IMR-90 (cell line): ENCODE measurements around the gene ACE. TPM values are rescaled to one million over a fixed set of nuclear protein-coding genes. Genes with fewer than 3 reads are reported as not detected.

Source experiments
- ATAC-seq: fragments of 200-7000 bp; cut with Tn5 transposase; 2 replicates; pipeline ENCODE4 v1.9.1; 2020; ENCODE audit warnings: low read depth, mild to moderate bottlenecking, moderate library complexity
- BruUV-seq: library from RNA; stranded (reverse); fragments of 400-500 nt; replicated peaks from 2 replicates; lab custom pipeline; 2021; lab: Mats Ljungman, UMichigan
- CTCF ChIA-PET: fragments of 300-600 bp; formaldehyde crosslinking; extraction: SDS; loops from one replicate; lab custom pipeline; 2021; ENCODE audit warnings: antibody characterized with exemption; lab: Yijun Ruan, JAX
- POLR2A ChIA-PET: fragments of 300-600 bp; sonication (Branson Sonifier 250); formaldehyde crosslinking; loops from one replicate; lab custom pipeline; 2022; ENCODE audit warnings: antibody characterized with exemption; ENCODE audit not compliant: unreplicated experiment; lab: Charles Lee
- DNase-seq: peaks from one replicate; pipeline ENCODE4 v3.0.0; 2013
- H2AFZ ChIP-seq: replicated peaks from 2 replicates; pipeline ENCODE3; 2013; ENCODE audit warnings: low read length, mild to moderate bottlenecking; ENCODE audit not compliant: poor library complexity
- H2AK5ac ChIP-seq: 2 replicates; pipeline ENCODE4 v1.6.1; 2013; ENCODE audit warnings: low read depth, low read length, inconsistent platforms
- H2AK9ac ChIP-seq: replicated peaks from 2 replicates; pipeline ENCODE3; 2013; ENCODE audit warnings: mild to moderate bottlenecking, low read depth, low read length, moderate library complexity; ENCODE audit not compliant: poor library complexity
- H2BK120ac ChIP-seq: 2 replicates; pipeline ENCODE4 v1.6.1; 2013; ENCODE audit warnings: low read depth, low read length, inconsistent platforms
- H2BK15ac ChIP-seq: 3 replicates; pipeline ENCODE4 v1.6.1; 2013; ENCODE audit warnings: low read depth, low read length, inconsistent platforms
- H2BK20ac ChIP-seq: 2 replicates; pipeline ENCODE4 v1.6.1; 2013; ENCODE audit warnings: low read depth, mild to moderate bottlenecking, inconsistent platforms, low read length, moderate library complexity
- H2BK5ac ChIP-seq: 2 replicates; pipeline ENCODE4 v1.6.1; 2013; ENCODE audit warnings: mild to moderate bottlenecking, low read depth, low read length, inconsistent platforms; ENCODE audit not compliant: poor library complexity, severe bottlenecking
- H3K14ac ChIP-seq: replicated peaks from 2 replicates; pipeline ENCODE4 v1.6.1; 2013; ENCODE audit warnings: low read depth, low read length, inconsistent platforms
- H3K18ac ChIP-seq: 2 replicates; pipeline ENCODE4 v1.6.1; 2013; ENCODE audit warnings: low read depth, low read length, control low read depth
- H3K23ac ChIP-seq: 2 replicates; pipeline ENCODE4 v1.6.1; 2013; ENCODE audit warnings: low read depth, low read length, inconsistent platforms
- H3K27ac ChIP-seq: 2 replicates; pipeline ENCODE4 v1.5.1; 2013; ENCODE audit warnings: mild to moderate bottlenecking, control low read depth, low read length; ENCODE audit not compliant: insufficient read depth
- H3K27me3 ChIP-seq: 2 replicates; pipeline ENCODE4 v1.6.1; 2013; ENCODE audit warnings: low read length; ENCODE audit not compliant: control insufficient read depth, insufficient read depth
- H3K36me3 ChIP-seq: 2 replicates; pipeline ENCODE4 v1.6.1; 2013; ENCODE audit warnings: low read length, mixed read lengths; ENCODE audit not compliant: control insufficient read depth, insufficient read depth
- H3K4ac ChIP-seq: 2 replicates; pipeline ENCODE4 v1.6.1; 2013; ENCODE audit warnings: low read depth, low read length, inconsistent platforms
- H3K4me1 ChIP-seq: 2 replicates; pipeline ENCODE4 v1.6.1; 2013; ENCODE audit warnings: low read length, mixed read lengths; ENCODE audit not compliant: control insufficient read depth, insufficient read depth
- H3K4me2 ChIP-seq: 2 replicates; pipeline ENCODE4 v1.6.1; 2013; ENCODE audit warnings: low read depth, mild to moderate bottlenecking, control low read depth, low read length, moderate library complexity
- H3K4me3 ChIP-seq: 2 replicates; pipeline ENCODE4 v1.5.1; 2013; ENCODE audit warnings: low read depth, mild to moderate bottlenecking, control low read depth, low read length, moderate library complexity; ENCODE audit not compliant: insufficient read depth
- H3K56ac ChIP-seq: 2 replicates; pipeline ENCODE4 v1.6.1; 2013; ENCODE audit warnings: low read length, inconsistent platforms; ENCODE audit not compliant: insufficient read depth; ENCODE audit errors: extremely low read depth
- H3K79me1 ChIP-seq, 2 experiments: 2 replicates each; pipeline ENCODE4 v1.6.1; 2013; ENCODE audit warnings: low read length in 2 of 2, inconsistent platforms in 1 of 2, low read depth in 1 of 2
- H3K9ac ChIP-seq: 2 replicates; pipeline ENCODE4 v1.6.1; 2013; ENCODE audit warnings: low read depth, low read length, control low read depth
- H3K9me1 ChIP-seq: 2 replicates; pipeline ENCODE4 v1.6.1; 2013; ENCODE audit warnings: low read length, inconsistent platforms; ENCODE audit not compliant: insufficient read depth
- H3K9me3 ChIP-seq: 2 replicates; pipeline ENCODE4 v1.6.1; 2013; ENCODE audit warnings: low read length; ENCODE audit not compliant: control insufficient read depth, insufficient read depth
- H4K20me1 ChIP-seq: 2 replicates; pipeline ENCODE4 v1.6.1; 2013; ENCODE audit warnings: low read length, inconsistent platforms; ENCODE audit not compliant: insufficient read depth
- H4K5ac ChIP-seq: 2 replicates; pipeline ENCODE4 v1.6.1; 2013; ENCODE audit warnings: mild to moderate bottlenecking, low read depth, low read length, control low read depth
- H4K8ac ChIP-seq, 2 experiments: 2 replicates each; pipeline ENCODE4 v1.6.1; 2013; ENCODE audit warnings: low read depth in 2 of 2, low read length in 2 of 2, control low read depth in 1 of 2, inconsistent platforms in 1 of 2
- H4K91ac ChIP-seq: 2 replicates; pipeline ENCODE4 v1.6.1; 2013; ENCODE audit warnings: low read depth, low read length, inconsistent platforms; ENCODE audit not compliant: insufficient read depth
- BHLHE40 ChIP-seq: fragments of 150-350 bp; IDR thresholded peaks from 2 replicates; pipeline ENCODE4 v1.6.1; 2016; ENCODE audit warnings: mild to moderate bottlenecking, low read depth, low read length
- CEBPB ChIP-seq: IDR thresholded peaks from 2 replicates; pipeline ENCODE4 v1.6.1; 2012; ENCODE audit warnings: low read depth, low read length, improper control_type of control experiment
- CHD1 ChIP-seq: IDR thresholded peaks from 2 replicates; pipeline ENCODE4 v1.6.1; 2012; ENCODE audit warnings: low read depth, low read length, improper control_type of control experiment
- FOS ChIP-seq: fragments of 150-350 bp; IDR thresholded peaks from 2 replicates; pipeline ENCODE4 v1.6.1; 2016; ENCODE audit warnings: low read depth, low read length
- MXI1 ChIP-seq: IDR thresholded peaks from 2 replicates; pipeline ENCODE4 v1.6.1; 2012; ENCODE audit warnings: low read depth, mild to moderate bottlenecking, low read length, moderate library complexity, borderline replicate concordance
- NFE2L2 ChIP-seq: fragments of 150-350 bp; IDR thresholded peaks from 2 replicates; pipeline ENCODE4 v1.6.1; 2016; ENCODE audit warnings: low read depth, mild to moderate bottlenecking, low read length
- POLR2A ChIP-seq: IDR thresholded peaks from 2 replicates; pipeline ENCODE4 v1.6.1; 2012; ENCODE audit warnings: mild to moderate bottlenecking, low read depth, low read length
- RAD21 ChIP-seq: IDR thresholded peaks from 2 replicates; pipeline ENCODE4 v1.6.1; 2012; ENCODE audit warnings: low read length, improper control_type of control experiment
- RCOR1 ChIP-seq: IDR thresholded peaks from 2 replicates; pipeline ENCODE4 v1.6.1; 2012; ENCODE audit warnings: mild to moderate bottlenecking, low read length, improper control_type of control experiment; ENCODE audit not compliant: insufficient replicate concordance
- WGBS, 2 experiments: methylation state at CpG; one replicate each; pipeline versions ENCODE4 v1.1.5 to v1.1.7; 2013; ENCODE audit warnings: missing lambda C conversion rate in 2 of 2; ENCODE audit not compliant: insufficient read length in 1 of 2; ENCODE audit errors: extremely low coverage in 2 of 2; 5-methylcytosine and 5-hydroxymethylcytosine counted together
- dilution Hi-C: fragments of 300-500 bp; cut with HindIII; formaldehyde crosslinking; loops from one replicate; pipeline ENCODE4 v1.14.3; 2018; ENCODE audit warnings: low sequenced_read_pairs; ENCODE audit not compliant: unreplicated experiment
- in situ Hi-C: fragments of 300-500 bp; cut with MboI; formaldehyde crosslinking; loops from 3 replicates; pipeline ENCODE4 v1.14.3; 2019; ENCODE audit warnings: low sequenced_read_pairs, inconsistent platforms, mixed read lengths
- intact Hi-C: fragments of 100-400 bp; cut with micrococcal nuclease; formaldehyde crosslinking; loops from 2 replicates; pipeline ENCODE4 v1.10.0; 2022
- polyA plus RNA-seq, 3 experiments: library from polyadenylated mRNA; depleted of rRNA; stranded (reverse); fragments of >200 nt; gene quantifications; 2 replicates each; pipeline ENCODE4 v1.2.3, GENCODE V29; 2012; ENCODE audit warnings: low replicate concordance in 1 of 3
- total RNA-seq: library from RNA; depleted of rRNA; stranded (reverse); fragments of >200 nt; gene quantifications from 2 replicates; pipeline ENCODE4 v1.2.3, GENCODE V29; 2012
- TF ChIP-seq, protein P1 (sequence below): fragments of 150-350 bp; IDR thresholded peaks from 2 replicates; pipeline ENCODE4 v1.6.1; 2016; ENCODE audit warnings: low read depth, mild to moderate bottlenecking, low read length, moderate library complexity, borderline replicate concordance
- TF ChIP-seq, protein P2 (sequence below): conservative IDR thresholded peaks from 2 replicates; pipeline ENCODE4 v1.5.1; 2012; ENCODE audit warnings: mild to moderate bottlenecking, low read depth, low read length, improper control_type of control experiment
- TF ChIP-seq, protein P3 (sequence below): fragments of 150-350 bp; IDR thresholded peaks from 2 replicates; pipeline ENCODE4 v1.6.1; 2017; ENCODE audit warnings: mild to moderate bottlenecking, antibody characterized with exemption, low read length, low read depth

ACE gene
- total and polyA plus RNA-seq, 2 of the 4 experiments (the other 2 are of a cell fraction) = 1.4 to 5.8 TPM

DNA sequence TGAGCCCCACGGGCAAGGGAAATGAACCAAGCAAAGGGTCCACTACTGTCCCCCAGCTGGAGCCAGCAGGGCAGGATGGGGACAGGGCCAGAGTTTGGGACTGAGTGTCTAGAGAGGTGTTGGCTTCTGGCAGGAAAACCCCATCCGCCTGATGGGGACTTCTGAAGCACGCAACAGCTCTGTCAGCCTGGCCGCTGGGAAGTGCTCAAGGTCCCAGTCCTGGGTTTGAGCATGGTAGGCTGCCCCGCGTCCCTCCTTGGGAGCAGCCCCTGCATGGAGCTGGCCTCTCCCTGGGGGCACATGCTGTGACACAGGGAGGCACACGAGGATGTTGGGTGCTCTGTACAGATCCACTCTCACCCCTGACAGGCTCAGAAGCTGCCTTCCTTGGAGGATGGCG is 14.6 kb downstream of the ACE start:
- DNase-seq (no peak), ATAC-seq (no peak)
- H3K14ac ChIP-seq = no peak overlapping the region
- H3K4me3 ChIP-seq = no peak overlapping the region
- no peak overlapping the region for H2AFZ ChIP-seq
- no peak overlapping the region for H2BK15ac ChIP-seq
- no peak overlapping the region for H3K27ac ChIP-seq
- ChIA-PET POLR2A (no interaction called here), CTCF (interaction anchor here (1.2 kb wide), 1 partner anchor 12 kb away, joined by 5 read pairs; no protein-coding TSS in a partner anchor)
- H3K4ac ChIP-seq = 0 out of 2 replicates have a peak overlapping the region, but pooled peaks have one; percentile 22
- H4K20me1 ChIP-seq = no peaks in the 10 kb centered on the region
- H2BK5ac ChIP-seq = no peak overlapping the region
- H2BK20ac ChIP-seq = no peak overlapping the region
- H3K27me3 ChIP-seq = peaks cover 9% of the 10 kb centered on the region; the same call in 1 of the 2 replicates
- no peak for TF ChIP-seq MXI1
- no peak for TF ChIP-seq CEBPB
- TF ChIP-seq RCOR1 = no peak
- no peak for TF ChIP-seq RAD21
- TF ChIP-seq FOS = no peak
- no peak for TF ChIP-seq BHLHE40
- TF ChIP-seq, protein P1, sequence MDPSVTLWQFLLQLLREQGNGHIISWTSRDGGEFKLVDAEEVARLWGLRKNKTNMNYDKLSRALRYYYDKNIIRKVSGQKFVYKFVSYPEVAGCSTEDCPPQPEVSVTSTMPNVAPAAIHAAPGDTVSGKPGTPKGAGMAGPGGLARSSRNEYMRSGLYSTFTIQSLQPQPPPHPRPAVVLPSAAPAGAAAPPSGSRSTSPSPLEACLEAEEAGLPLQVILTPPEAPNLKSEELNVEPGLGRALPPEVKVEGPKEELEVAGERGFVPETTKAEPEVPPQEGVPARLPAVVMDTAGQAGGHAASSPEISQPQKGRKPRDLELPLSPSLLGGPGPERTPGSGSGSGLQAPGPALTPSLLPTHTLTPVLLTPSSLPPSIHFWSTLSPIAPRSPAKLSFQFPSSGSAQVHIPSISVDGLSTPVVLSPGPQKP = no peak
- TF ChIP-seq, protein P2, sequence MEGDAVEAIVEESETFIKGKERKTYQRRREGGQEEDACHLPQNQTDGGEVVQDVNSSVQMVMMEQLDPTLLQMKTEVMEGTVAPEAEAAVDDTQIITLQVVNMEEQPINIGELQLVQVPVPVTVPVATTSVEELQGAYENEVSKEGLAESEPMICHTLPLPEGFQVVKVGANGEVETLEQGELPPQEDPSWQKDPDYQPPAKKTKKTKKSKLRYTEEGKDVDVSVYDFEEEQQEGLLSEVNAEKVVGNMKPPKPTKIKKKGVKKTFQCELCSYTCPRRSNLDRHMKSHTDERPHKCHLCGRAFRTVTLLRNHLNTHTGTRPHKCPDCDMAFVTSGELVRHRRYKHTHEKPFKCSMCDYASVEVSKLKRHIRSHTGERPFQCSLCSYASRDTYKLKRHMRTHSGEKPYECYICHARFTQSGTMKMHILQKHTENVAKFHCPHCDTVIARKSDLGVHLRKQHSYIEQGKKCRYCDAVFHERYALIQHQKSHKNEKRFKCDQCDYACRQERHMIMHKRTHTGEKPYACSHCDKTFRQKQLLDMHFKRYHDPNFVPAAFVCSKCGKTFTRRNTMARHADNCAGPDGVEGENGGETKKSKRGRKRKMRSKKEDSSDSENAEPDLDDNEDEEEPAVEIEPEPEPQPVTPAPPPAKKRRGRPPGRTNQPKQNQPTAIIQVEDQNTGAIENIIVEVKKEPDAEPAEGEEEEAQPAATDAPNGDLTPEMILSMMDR = no peak
- TF ChIP-seq, protein P3, sequence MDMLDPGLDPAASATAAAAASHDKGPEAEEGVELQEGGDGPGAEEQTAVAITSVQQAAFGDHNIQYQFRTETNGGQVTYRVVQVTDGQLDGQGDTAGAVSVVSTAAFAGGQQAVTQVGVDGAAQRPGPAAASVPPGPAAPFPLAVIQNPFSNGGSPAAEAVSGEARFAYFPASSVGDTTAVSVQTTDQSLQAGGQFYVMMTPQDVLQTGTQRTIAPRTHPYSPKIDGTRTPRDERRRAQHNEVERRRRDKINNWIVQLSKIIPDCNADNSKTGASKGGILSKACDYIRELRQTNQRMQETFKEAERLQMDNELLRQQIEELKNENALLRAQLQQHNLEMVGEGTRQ = no peak
- TF ChIP-seq NFE2L2 = no peak
- no peak for TF ChIP-seq POLR2A
- no peak for TF ChIP-seq CHD1
- H3K18ac ChIP-seq = no peak overlapping the region
- H4K5ac ChIP-seq = no peak overlapping the region
- no peak overlapping the region for H3K56ac ChIP-seq
- H3K9me3 ChIP-seq = no peaks in the 10 kb centered on the region
- no peak overlapping the region for H3K23ac ChIP-seq
- H2BK120ac ChIP-seq = peak overlapping the region; percentile 34; the same call in 1 of the 2 replicates
- H3K4me1 ChIP-seq = peaks cover 17% of the 10 kb centered on the region
- H3K9ac ChIP-seq = no peak overlapping the region
- H3K9me1 ChIP-seq = peaks cover 13% of the 10 kb centered on the region
- no peaks in the 10 kb centered on the region for H3K79me1 ChIP-seq
- H3K36me3 ChIP-seq = no peaks in the 10 kb centered on the region
- in situ Hi-C loops (no loop called here), intact Hi-C loops (no loop called here), dilution Hi-C loops (no loop called here)
- BruUV-seq = no TSS peak
- H4K91ac ChIP-seq = no peak overlapping the region
- H2AK9ac ChIP-seq = peak overlapping the region; percentile 23
- H2AK5ac ChIP-seq = no peak overlapping the region
- WGBS, 2 experiments = 79% methylated on average over 3 of the region's 8 CpGs; no CpG with 5 or more reads in 1 of the 2 experiments
- H3K4me2 ChIP-seq = no peak overlapping the region
- H4K8ac ChIP-seq = no peak overlapping the region
